ENCODE data around the gene GALM. TPM values are rescaled to one million over a fixed set of nuclear protein-coding genes. Genes with fewer than 3 reads are reported as not detected.

GALM gene
- total RNA-seq, 3 donors from 2014 or later: 35.2 to 77.9 (median 58.8) TPM

- peak; percentile 14 to 20 for ATAC-seq
- Mint-ChIP-seq H3K4me1 (ENCODE audit: low read depth) (peaks cover 47% of the 10 kb centered on the region), H3K4me3 (no peak overlapping the region), H3K9me3 (no peaks in the 10 kb centered on the region), H3K27me3 (ENCODE audit: low read depth) (no peaks in the 10 kb centered on the region), H3K36me3 (ENCODE audit: insufficient read depth) (peaks cover 46% of the 10 kb centered on the region)
- DNase-seq: no peak
These were observed 75.2 kb downstream of the GALM start for GRCh38 chr2:38740851-38741731.

- Mint-ChIP-seq H3K9me3 (no peaks in the 10 kb centered on the region), H3K36me3 (ENCODE audit: insufficient read depth) (peaks cover 58% of the 10 kb centered on the region), H3K4me3 (no peak overlapping the region), H3K27me3 (ENCODE audit: low read depth) (no peaks in the 10 kb centered on the region), H3K4me1 (ENCODE audit: low read depth) (peaks cover 62% of the 10 kb centered on the region)
- DNase-seq: no peak
- peak; percentile 18 to 21 for ATAC-seq
These were observed 77.1 kb downstream of the GALM start for GRCh38 chr2:38742797-38743559.

- DNase-seq: no peak
- H3K4me3 Mint-ChIP-seq: no peak overlapping the region
- no peak for ATAC-seq
- H3K27me3 Mint-ChIP-seq (ENCODE audit: low read depth): no peaks in the 10 kb centered on the region
- H3K4me1 Mint-ChIP-seq (ENCODE audit: low read depth): peaks cover 66% of the 10 kb centered on the region
- no peaks in the 10 kb centered on the region for H3K9me3 Mint-ChIP-seq
- peaks cover 60% of the 10 kb centered on the region for H3K36me3 Mint-ChIP-seq (ENCODE audit: insufficient read depth)
These were observed 77.9 kb downstream of the GALM start for GRCh38 chr2:38743672-38744398.

GRCh38 chr2:38744399-38744780 lies 78.5 kb downstream of the GALM start:
- ATAC-seq: peak; percentile 4 to 11
- H3K4me3 Mint-ChIP-seq: no peak overlapping the region

GRCh38 chr2:38745267-38745666 lies 79.4 kb downstream of the GALM start:
- H3K36me3 Mint-ChIP-seq (ENCODE audit: insufficient read depth): peaks cover 68% of the 10 kb centered on the region
- DNase-seq: no peak
- H3K4me3 Mint-ChIP-seq: peak overlapping the region; percentile 92
- no peak for ATAC-seq
- no peaks in the 10 kb centered on the region for H3K9me3 Mint-ChIP-seq
- no peaks in the 10 kb centered on the region for H3K27me3 Mint-ChIP-seq (ENCODE audit: low read depth)
- peaks cover 67% of the 10 kb centered on the region for H3K4me1 Mint-ChIP-seq (ENCODE audit: low read depth)

More at GRCh38 chr2:38744399-38744780, 78.5 kb downstream of the GALM start:
- Mint-ChIP-seq H3K27me3 (ENCODE audit: low read depth) (no peaks in the 10 kb centered on the region), H3K9me3 (no peaks in the 10 kb centered on the region), H3K36me3 (ENCODE audit: insufficient read depth) (peaks cover 60% of the 10 kb centered on the region), H3K4me1 (ENCODE audit: low read depth) (peaks cover 66% of the 10 kb centered on the region)
- DNase-seq: no peak

GRCh38 chr2:38747007-38747424 lies 81.1 kb downstream of the GALM start:
- Mint-ChIP-seq H3K4me1 (ENCODE audit: low read depth) (peaks cover 66% of the 10 kb centered on the region), H3K27me3 (ENCODE audit: low read depth) (no peaks in the 10 kb centered on the region), H3K4me3 (peak overlapping the region; percentile 92)

GRCh38 chr2:38747819-38748218 lies 81.9 kb downstream of the GALM start:
- no peak for ATAC-seq
- Mint-ChIP-seq H3K27me3 (ENCODE audit: low read depth) (no peaks in the 10 kb centered on the region), H3K36me3 (ENCODE audit: insufficient read depth) (peaks cover 69% of the 10 kb centered on the region), H3K4me3 (peak overlapping the region; percentile 92), H3K4me1 (ENCODE audit: low read depth) (peaks cover 70% of the 10 kb centered on the region), H3K9me3 (no peaks in the 10 kb centered on the region)
- DNase-seq: no peak

More at GRCh38 chr2:38747007-38747424, 81.1 kb downstream of the GALM start:
- ATAC-seq: no peak
- DNase-seq: no peak
- Mint-ChIP-seq H3K36me3 (ENCODE audit: insufficient read depth) (peaks cover 71% of the 10 kb centered on the region), H3K9me3 (no peaks in the 10 kb centered on the region)

GRCh38 chr2:38748391-38748790 lies 82.5 kb downstream of the GALM start:
- ATAC-seq (no peak), DNase-seq (no peak)
- Mint-ChIP-seq H3K9me3 (no peaks in the 10 kb centered on the region), H3K4me3 (peak overlapping the region; percentile 92), H3K36me3 (ENCODE audit: insufficient read depth) (peaks cover 68% of the 10 kb centered on the region), H3K27me3 (ENCODE audit: low read depth) (no peaks in the 10 kb centered on the region), H3K4me1 (ENCODE audit: low read depth) (peaks cover 68% of the 10 kb centered on the region)

- no peak for ATAC-seq
- no peaks in the 10 kb centered on the region for H3K27me3 Mint-ChIP-seq (ENCODE audit: low read depth)
- H3K36me3 Mint-ChIP-seq (ENCODE audit: insufficient read depth): peaks cover 62% of the 10 kb centered on the region
- H3K9me3 Mint-ChIP-seq: no peaks in the 10 kb centered on the region
- peak overlapping the region; percentile 92 for H3K4me3 Mint-ChIP-seq
- peaks cover 67% of the 10 kb centered on the region for H3K4me1 Mint-ChIP-seq (ENCODE audit: low read depth)
- no peak for DNase-seq
These were observed 83.3 kb downstream of the GALM start for GRCh38 chr2:38748943-38749804.

GRCh38 chr2:38750011-38750890 lies 84.3 kb downstream of the GALM start:
- peak; percentile 27 to 31 for ATAC-seq
- DNase-seq: peak; percentile 50
- Mint-ChIP-seq H3K4me3 (peak overlapping the region; percentile 92), H3K9me3 (no peaks in the 10 kb centered on the region), H3K27me3 (ENCODE audit: low read depth) (no peaks in the 10 kb centered on the region), H3K36me3 (ENCODE audit: insufficient read depth) (peaks cover 53% of the 10 kb centered on the region), H3K4me1 (ENCODE audit: low read depth) (peaks cover 59% of the 10 kb centered on the region)

GRCh38 chr2:38750891-38751595 lies 85.1 kb downstream of the GALM start, which contains the start of gene SRSF7:
SRSF7 (minus strand) TSS chr2:38751361; CDS start chr2:38751256, 105 bp downstream.
- H3K4me1 Mint-ChIP-seq (ENCODE audit: low read depth): peaks cover 51% of the 10 kb centered on the region
- peak within 1 kb of the TSS; percentile 92 for H3K4me3 Mint-ChIP-seq
- DNase-seq: peak; percentile 98
- no peaks in the 10 kb centered on the region for H3K27me3 Mint-ChIP-seq (ENCODE audit: low read depth)
- peak; percentile 77 to 80 for ATAC-seq
- no peaks in the 10 kb centered on the region for H3K9me3 Mint-ChIP-seq
- H3K36me3 Mint-ChIP-seq (ENCODE audit: insufficient read depth): peaks cover 47% of the 10 kb centered on the region
